Aorta (tissue), 5 donors: Measurements from ENCODE around the gene MAST4. TPM values are rescaled to one million over a fixed set of nuclear protein-coding genes. Genes with fewer than 3 reads are reported as not detected.
"Not testable (repeated sequence)": the region's sequence is repeated elsewhere in the genome, so short reads cannot be mapped to it uniquely, and the experiment has no call there.

ENCODE experiments used
- ATAC-seq: fragments of 200-7000 bp; cut with Tn5 transposase; one replicate; pipeline ENCODE4 v1.9.1; 2022; ENCODE audit warnings: moderate library complexity; ENCODE audit not compliant: low FRiP score
- DNase-seq, 2 donors: peaks; one replicate each; pipeline ENCODE4 v3.0.0-alpha.2; 2020
- H3K27ac ChIP-seq, 2 donors: one replicate each; pipeline ENCODE4 v1.5.1; 2013; ENCODE audit warnings: low read length in 2 of 2, mild to moderate bottlenecking in 2 of 2, moderate library complexity in 2 of 2, control low read depth in 1 of 2, inconsistent platforms in 1 of 2, low read depth in 1 of 2
- H3K27me3 ChIP-seq, 2 donors: one replicate each; pipeline ENCODE4 v1.6.1; 2013; ENCODE audit warnings: control low read depth in 1 of 2, low read length in 1 of 2, mild to moderate bottlenecking in 1 of 2, moderate library complexity in 1 of 2; ENCODE audit not compliant: insufficient read depth in 2 of 2, control insufficient read depth in 1 of 2
- H3K36me3 ChIP-seq, 2 donors: one replicate each; pipeline ENCODE4 v1.6.1; 2013; ENCODE audit warnings: control low read depth in 1 of 2, low read length in 1 of 2, mild to moderate bottlenecking in 1 of 2; ENCODE audit not compliant: insufficient read depth in 2 of 2, control insufficient read depth in 1 of 2
- H3K4me1 ChIP-seq, 2 donors: one replicate each; pipeline ENCODE4 v1.6.1; 2013; ENCODE audit warnings: low read length in 2 of 2, control low read depth in 1 of 2, mild to moderate bottlenecking in 1 of 2, moderate library complexity in 1 of 2; ENCODE audit not compliant: insufficient read depth in 2 of 2, control insufficient read depth in 1 of 2
- H3K4me3 ChIP-seq, 2 donors: one replicate each; pipeline ENCODE4 v1.5.1; 2013; ENCODE audit warnings: low read length in 2 of 2, control low read depth in 1 of 2, mild to moderate bottlenecking in 1 of 2
- H3K9me3 ChIP-seq: one replicate; pipeline ENCODE4 v1.6.1; 2013; ENCODE audit warnings: mild to moderate bottlenecking, low read length; ENCODE audit not compliant: control insufficient read depth
- WGBS, 2 donors: extraction: QIAGEN DNeasy Blood & Tissue Kit; methylation state at CpG; one replicate each; pipeline ENCODE4 v1.1.7; 2013; 5-methylcytosine and 5-hydroxymethylcytosine counted together
- intact Hi-C, 2 donors: fragments of 100-400 bp; cut with DNase I; formaldehyde crosslinking; loops; one replicate each; pipeline versions ENCODE4 v1.14.2 to v1.15.0; 2022
- polyA plus RNA-seq, 2 donors: library from polyadenylated mRNA; stranded (reverse); fragments of 200-250 nt; gene quantifications; one replicate each; pipeline ENCODE4 v1.2.3, GENCODE V29; 2013
- total RNA-seq, 2 donors: library from RNA; stranded (reverse); fragmentation: NEBNext Ultra II Directional; extraction: Animal tissue kit (Norgen Biotek cat#: 25700); gene quantifications; one replicate each; pipeline ENCODE4 v1.2.1, GENCODE V29; 2021
- donor health status: healthy with polysubstance abuse.
- donor health status: Bipolar disorder and iron deficiency.
- donor health status: DM: no; HTN: no; CAD: no.
- donor health status: DM: no; HTN: no; CAD: no.
- donor health status: DM: yes; HTN: yes; CAD: no.

MAST4 gene
- total and polyA plus RNA-seq, 4 donors, result 2.4 to 66.5 (median 24.9) TPM

DNA sequence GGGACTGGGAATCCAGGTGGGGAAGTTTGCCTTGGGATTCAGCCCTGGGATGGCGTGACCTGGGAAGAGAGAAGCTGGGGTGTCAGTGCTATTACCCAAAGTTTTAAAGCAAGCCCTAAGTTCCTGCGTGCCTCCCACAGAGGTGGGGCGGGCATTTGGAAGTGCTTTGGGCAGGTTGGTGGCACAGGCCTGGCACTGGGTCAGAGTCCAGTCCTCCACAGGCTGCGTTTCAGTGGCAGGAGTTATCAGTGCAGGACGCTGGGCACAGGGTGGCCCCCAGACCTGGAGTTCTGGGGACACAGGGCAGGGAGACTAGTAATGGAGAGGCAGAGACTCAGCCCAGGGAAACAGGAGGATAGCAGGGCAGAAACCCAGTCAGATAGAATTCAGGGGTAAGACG lies 147.2 kb downstream of the MAST4 start:
- 88 to 89% methylated on average over 6 of the region's 6 CpGs for WGBS, 2 donors
- intact Hi-C loops, result no loop called here

GRCh38 chr5:66744040-66744439 lies 147.8 kb downstream of the MAST4 start:
- Histone ChIP-seq H3K9me3 (no peaks in the 10 kb centered on the region), H3K36me3 (no peaks in the 10 kb centered on the region), H3K4me3 (no peak overlapping the region), H3K27me3 (no peaks in the 10 kb centered on the region), H3K27ac (no peak overlapping the region), H3K4me1 (no peaks in the 10 kb centered on the region)
- intact Hi-C loops, result no loop called here
- 1 to 3% methylated on average over 4 of the region's 4 CpGs for WGBS, 2 donors
- peak; percentile 72 for ATAC-seq
- peak in 1 of 2 donors; percentile 47 for DNase-seq

More for the DNA sequence above, 147.2 kb downstream of the MAST4 start:
- no peak for DNase-seq
- Histone ChIP-seq H3K9me3 (no peaks in the 10 kb centered on the region), H3K4me3 (no peak overlapping the region), H3K27me3 (no peaks in the 10 kb centered on the region), H3K4me1 (no peaks in the 10 kb centered on the region), H3K27ac (no peak overlapping the region), H3K36me3 (no peaks in the 10 kb centered on the region)
- ATAC-seq, result no peak

GRCh38 chr5:66745297-66745696 lies 149.1 kb downstream of the MAST4 start:
- no peaks in the 10 kb centered on the region for H3K36me3 ChIP-seq
- ATAC-seq (no peak), DNase-seq (no peak)
- H3K27me3 ChIP-seq, result no peaks in the 10 kb centered on the region
- H3K4me1 ChIP-seq, result no peaks in the 10 kb centered on the region
- no peak overlapping the region for H3K4me3 ChIP-seq
- no peaks in the 10 kb centered on the region for H3K9me3 ChIP-seq
- intact Hi-C loops, result no loop called here
- no peak overlapping the region for H3K27ac ChIP-seq
- 89 to 95% methylated on average over 5 of the region's 5 CpGs for WGBS, 2 donors

DNA sequence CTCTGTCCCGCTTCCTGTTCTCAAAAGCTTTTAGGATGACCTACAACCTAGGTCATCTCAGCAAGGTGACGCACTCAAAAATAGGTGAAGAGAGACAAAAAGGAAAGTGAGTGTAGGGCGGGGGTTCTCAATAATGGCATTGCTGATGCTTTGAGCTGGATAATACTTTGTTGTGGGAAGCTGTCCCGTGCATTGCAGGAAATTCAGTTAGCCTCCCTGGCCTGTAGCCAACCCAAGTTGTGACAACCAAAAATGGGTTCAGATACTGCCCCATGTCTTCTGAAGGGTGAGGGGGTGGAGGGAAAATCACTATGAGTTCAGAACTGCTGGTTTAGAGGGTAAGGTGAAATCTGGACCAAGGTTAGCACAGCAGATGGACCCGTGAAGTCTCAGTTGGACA lies 151.4 kb downstream of the MAST4 start:
- H3K9me3 ChIP-seq, result no peaks in the 10 kb centered on the region
- intact Hi-C loops, result no loop called here

GRCh38 chr5:66752668-66753067 lies 156.5 kb downstream of the MAST4 start:
- ATAC-seq, H3K27ac ChIP-seq, H3K27me3 ChIP-seq, H3K36me3 ChIP-seq, DNase-seq, H3K4me1 ChIP-seq, intact Hi-C loops, H3K9me3 ChIP-seq, H3K4me3 ChIP-seq: not testable (repeated sequence)
- WGBS, 2 donors, result 100% methylated on average over 1 of the region's 2 CpGs; no CpG with 5 or more reads in 1 of the 2 donors

More for the DNA sequence above, 151.4 kb downstream of the MAST4 start:
- Histone ChIP-seq H3K4me3 (no peak overlapping the region), H3K36me3 (no peaks in the 10 kb centered on the region), H3K27me3 (no peaks in the 10 kb centered on the region), H3K4me1 (no peaks in the 10 kb centered on the region), H3K27ac (no peak overlapping the region)
- 81 to 82% methylated on average over 5 of the region's 5 CpGs for WGBS, 2 donors
- no peak for DNase-seq
- ATAC-seq, result no peak

DNA sequence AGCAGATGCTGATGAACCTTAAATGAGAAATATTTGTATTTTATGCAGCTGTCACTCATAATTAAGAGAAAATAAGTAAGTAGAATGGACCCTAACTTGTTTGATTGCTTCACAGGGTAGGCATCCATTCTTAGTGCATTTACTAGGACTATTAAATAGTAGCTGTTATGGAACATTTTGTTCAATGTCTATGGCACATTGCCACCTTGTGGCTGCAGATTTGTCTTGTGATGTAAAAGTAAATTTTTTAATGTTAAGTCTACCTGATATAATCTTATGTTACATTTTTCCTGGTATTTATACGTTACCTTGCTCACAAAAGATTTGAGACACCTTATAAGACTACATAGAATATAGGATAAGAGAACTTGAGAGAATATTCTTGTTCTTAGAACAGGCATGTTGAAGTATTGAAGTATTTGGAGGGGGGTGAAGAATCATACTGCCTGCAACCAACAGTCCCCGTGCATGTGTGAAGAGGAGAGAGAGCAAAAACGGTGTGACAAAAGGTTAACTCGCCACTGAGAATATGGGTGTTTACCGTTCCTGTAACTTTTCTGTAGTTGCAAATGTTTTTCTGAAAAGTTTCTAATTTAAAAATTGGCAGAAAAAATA lies 161.1 kb downstream of the MAST4 start:
- no peaks in the 10 kb centered on the region for H3K9me3 ChIP-seq
- ATAC-seq (no peak), DNase-seq (no peak)
- no peaks in the 10 kb centered on the region for H3K4me1 ChIP-seq
- no peaks in the 10 kb centered on the region for H3K27me3 ChIP-seq
- WGBS, 2 donors, result 12 to 16% methylated on average over 5 of the region's 5 CpGs
- no peak overlapping the region for H3K27ac ChIP-seq
- no peak overlapping the region for H3K4me3 ChIP-seq
- intact Hi-C loops, result loop anchor here (1.0 to 5.0 kb wide), 2 partner anchors 449 to 450 kb away; no protein-coding TSS in a partner anchor
- no peaks in the 10 kb centered on the region for H3K36me3 ChIP-seq

GRCh38 chr5:66757834-66758371 lies 161.7 kb downstream of the MAST4 start:
- intact Hi-C loops, result loop anchor here (1.0 to 5.0 kb wide), 2 partner anchors 450 to 451 kb away; no protein-coding TSS in a partner anchor
- Histone ChIP-seq H3K4me3 (no peak overlapping the region), H3K9me3 (no peaks in the 10 kb centered on the region), H3K4me1 (no peaks in the 10 kb centered on the region), H3K27me3 (no peaks in the 10 kb centered on the region), H3K36me3 (no peaks in the 10 kb centered on the region), H3K27ac (no peak overlapping the region)
- 61 to 64% methylated on average over 3 of the region's 3 CpGs for WGBS, 2 donors
- DNase-seq (no peak), ATAC-seq (no peak)

- intact Hi-C loops, result no loop called here
- H3K4me1 ChIP-seq, result no peaks in the 10 kb centered on the region
- H3K9me3 ChIP-seq, result no peaks in the 10 kb centered on the region
- DNase-seq, result no peak
- WGBS, 2 donors, result 94 to 95% methylated on average over 9 of the region's 9 CpGs
- H3K27me3 ChIP-seq, result no peaks in the 10 kb centered on the region
- ATAC-seq, result no peak
- H3K4me3 ChIP-seq, result no peak overlapping the region
- H3K27ac ChIP-seq, result no peak overlapping the region
- H3K36me3 ChIP-seq, result no peaks in the 10 kb centered on the region
Observed at GRCh38 chr5:66769030-66769733, 173.0 kb downstream of the MAST4 start.
